Naive thymus-derived CD4-positive, alpha-beta T cell (primary cell): ENCODE data around the gene VIM. TPM values are rescaled to one million over a fixed set of nuclear protein-coding genes. Genes with fewer than 3 reads are reported as not detected.

Experiments used
- ATAC-seq: fragments of 150-1000 bp; cut with Tn5 transposase; 2 replicates; pipeline ENCODE4 v1.10.0; 2021; ENCODE audit warnings: mild to moderate bottlenecking, moderate library complexity
- CTCF ChIA-PET: fragments of 350-600 bp; sonication (Branson Sonifier 250); formaldehyde crosslinking; loops from one replicate; lab custom pipeline; 2021; ENCODE audit warnings: antibody characterized with exemption; lab: Charles Lee
- POLR2A ChIA-PET: fragments of 350-600 bp; sonication (Branson Sonifier 250); formaldehyde crosslinking; loops from one replicate; lab custom pipeline; 2021; ENCODE audit warnings: antibody characterized with exemption, inconsistent platforms; lab: Charles Lee
- DNase-seq, 9 donors: peaks; one replicate each; pipeline versions ENCODE4 v3.0.0 to v3.0.0-alpha.2; 2020 to 2022; ENCODE audit warnings: mixed read lengths in 1 of 9
- H3K27ac ChIP-seq: one replicate; pipeline ENCODE4 v1.7.0; 2013; ENCODE audit warnings: mild to moderate bottlenecking, low read depth, low read length, moderate library complexity
- H3K27me3 ChIP-seq, 2 donors: one replicate each; pipeline ENCODE4 v1.7.0; 2013; ENCODE audit warnings: low read length in 2 of 2, mild to moderate bottlenecking in 2 of 2, moderate library complexity in 2 of 2; ENCODE audit not compliant: control insufficient read depth in 2 of 2, insufficient read depth in 2 of 2
- H3K36me3 ChIP-seq, 3 experiments: 1 replicate in 2 of 3; 2 replicates in 1 of 3; pipeline ENCODE4 v1.7.0; 2013; ENCODE audit warnings: low read length in 3 of 3, mild to moderate bottlenecking in 3 of 3, moderate library complexity in 1 of 3; ENCODE audit not compliant: insufficient read depth in 3 of 3, control insufficient read depth in 2 of 3
- H3K4me1 ChIP-seq, 2 donors: one replicate each; pipeline ENCODE4 v1.7.0; 2013; ENCODE audit warnings: low read length in 2 of 2, mild to moderate bottlenecking in 2 of 2, moderate library complexity in 1 of 2; ENCODE audit not compliant: control insufficient read depth in 2 of 2, insufficient read depth in 2 of 2
- H3K4me3 ChIP-seq: 2 replicates; pipeline ENCODE4 v1.7.0; 2013; ENCODE audit warnings: mild to moderate bottlenecking, low read length
- H3K9me3 ChIP-seq, 3 experiments: 1 replicate in 2 of 3; 2 replicates in 1 of 3; pipeline ENCODE4 v1.7.0; 2013; ENCODE audit warnings: low read length in 3 of 3; ENCODE audit not compliant: control insufficient read depth in 2 of 3
- H3K27ac Mint-ChIP-seq, 9 donors: one replicate each; pipeline ENCODE4 v1.8.0; 2020 to 2022; ENCODE audit warnings: mixed read lengths in 9 of 9, mild to moderate bottlenecking in 8 of 9, moderate library complexity in 5 of 9, inconsistent platforms in 2 of 9
- H3K27me3 Mint-ChIP-seq, 5 donors: one replicate each; pipeline ENCODE4 v1.8.0; 2021 to 2022; ENCODE audit warnings: mixed read lengths in 5 of 5, mild to moderate bottlenecking in 1 of 5
- H3K36me3 Mint-ChIP-seq, 5 donors: one replicate each; pipeline ENCODE4 v1.8.0; 2020 to 2022; ENCODE audit warnings: mixed read lengths in 5 of 5, mild to moderate bottlenecking in 3 of 5, inconsistent platforms in 1 of 5
- H3K4me1 Mint-ChIP-seq, 7 donors: one replicate each; pipeline ENCODE4 v1.8.0; 2020 to 2022; ENCODE audit warnings: mixed read lengths in 7 of 7, mild to moderate bottlenecking in 3 of 7, inconsistent platforms in 1 of 7
- H3K4me3 Mint-ChIP-seq, 10 donors: one replicate each; pipeline ENCODE4 v1.8.0; 2020 to 2022; ENCODE audit warnings: mild to moderate bottlenecking in 10 of 10, mixed read lengths in 10 of 10, moderate library complexity in 6 of 10, inconsistent platforms in 2 of 10
- H3K9me3 Mint-ChIP-seq, 11 donors: one replicate each; pipeline ENCODE4 v1.8.0; 2020 to 2022; ENCODE audit warnings: mixed read lengths in 11 of 11, mild to moderate bottlenecking in 4 of 11, inconsistent platforms in 1 of 11, moderate library complexity in 1 of 11
- intact Hi-C, 2 donors: fragments of 100-400 bp; cut with micrococcal nuclease; formaldehyde crosslinking; loops; one replicate each; pipeline ENCODE4 v1.15.1; 2023
- polyA plus RNA-seq, 2 donors: library from polyadenylated mRNA; unstranded; fragments of 300-500 nt; fragmentation: Illumina TruSeq; gene quantifications; one replicate each; pipeline ENCODE4 v1.2.3, GENCODE V29; 2021
- total RNA-seq, 6 experiments: library from RNA in 5 of 6; stranded (reverse) in 5 of 6; gene quantifications; 1 replicate in 5 of 6; 2 replicates in 1 of 6; pipeline ENCODE4 v1.2.3 and lab custom pipeline; 2021 to 2026

The VIM gene
- total and polyA plus RNA-seq, 7 experiments from 2014 or later = 399 to 2,181 (median 546) TPM

DNA sequence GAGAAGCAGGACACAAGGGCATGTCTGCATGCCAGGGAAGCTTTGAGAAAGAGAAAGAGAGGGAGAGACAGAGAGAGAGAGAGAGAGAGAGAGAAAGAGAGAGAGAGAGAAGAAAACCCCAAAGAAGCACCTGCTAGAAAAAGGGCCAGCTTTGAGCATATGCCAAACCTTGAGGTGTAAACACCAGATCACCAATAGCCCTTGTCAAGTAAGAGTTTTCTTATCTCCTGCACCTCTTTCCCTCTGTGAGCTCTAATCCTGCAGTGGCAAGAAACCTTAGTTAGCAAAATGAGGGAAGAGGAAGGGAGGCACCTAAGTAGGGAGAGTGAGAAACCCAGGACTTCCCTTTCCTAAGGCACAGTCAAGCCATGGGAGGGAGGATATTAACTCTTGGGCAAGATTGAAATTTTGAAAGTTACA is 15.2 kb upstream of the VIM start:
- ATAC-seq (peak; percentile 22), DNase-seq (no peak)
- intact Hi-C loops = no loop called here
- no peak overlapping the region for H3K4me3 Mint-ChIP-seq
- Histone ChIP-seq H3K27ac (no peak overlapping the region), H3K4me1 (peaks cover 5 to 11% of the 10 kb centered on the region in 2 donors), H3K9me3 (no peaks in the 10 kb centered on the region), H3K27me3 (no peaks in the 10 kb centered on the region), H3K36me3 (no peaks in the 10 kb centered on the region), H3K4me3 (no peak overlapping the region)
- POLR2A ChIA-PET = interaction anchor here (4.4 kb wide), 1 partner anchor 16 kb away, joined by 31 read pairs; the partner anchor contains the start of gene VIM
- H3K9me3 Mint-ChIP-seq = no peaks in the 10 kb centered on the region
- H3K36me3 Mint-ChIP-seq = peaks cover 0 to 24% (median 0%) of the 10 kb centered on the region in 5 donors
- H3K27ac Mint-ChIP-seq = peak overlapping the region in 5 of 9 donors; percentile 11 to 64 (median 19)
- CTCF ChIA-PET = interaction anchor here (1.0 kb wide), 1 partner anchor 12 kb away, joined by 3 read pairs; no protein-coding TSS in a partner anchor
- H3K4me1 Mint-ChIP-seq = peaks cover 0 to 49% (median 6%) of the 10 kb centered on the region in 7 donors
- no peaks in the 10 kb centered on the region for H3K27me3 Mint-ChIP-seq

DNA sequence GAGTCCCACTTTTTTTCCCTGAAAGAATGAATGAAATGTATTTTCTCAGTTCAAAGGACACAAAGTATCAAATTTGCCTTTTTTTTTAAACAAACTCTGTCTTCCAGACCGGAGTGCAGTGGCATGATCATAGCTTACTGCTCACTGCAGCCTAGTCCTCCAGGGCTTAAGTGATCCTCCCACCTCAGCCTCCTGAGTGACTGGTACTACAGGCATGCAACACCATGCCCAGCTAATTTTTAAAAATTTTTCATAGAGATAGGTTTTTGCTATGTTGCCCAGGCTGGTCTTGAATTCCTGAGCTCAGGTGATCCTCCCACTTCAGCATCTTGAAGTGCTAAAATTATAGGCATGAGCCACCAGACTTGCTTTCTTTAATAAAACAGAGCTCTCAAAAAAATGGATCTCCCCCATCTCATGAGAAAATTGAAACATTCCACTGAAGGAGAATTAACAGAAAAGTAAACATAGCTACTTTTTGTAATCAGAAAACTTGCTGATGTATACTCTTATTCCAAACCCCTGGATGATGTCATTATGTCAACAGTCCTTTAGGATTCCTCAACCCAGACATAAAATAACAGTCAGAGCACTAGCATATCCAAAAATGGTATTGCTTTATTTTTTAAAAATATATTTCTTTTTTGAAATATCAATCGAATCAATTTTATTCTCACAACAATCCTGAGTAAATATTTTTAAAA is 14.2 kb upstream of the VIM start:
- H3K9me3 ChIP-seq = no peaks in the 10 kb centered on the region
- H3K9me3 Mint-ChIP-seq = no peaks in the 10 kb centered on the region
- ChIA-PET CTCF (no interaction called here), POLR2A (interaction anchor here (1.0 to 4.4 kb wide), 3 partner anchors 9 to 15 kb away, joined by 3 to 31 read pairs (median 3); partner anchors contain the start of gene VIM)
- peaks cover 5 to 11% of the 10 kb centered on the region in 2 donors for H3K4me1 ChIP-seq
- H3K27me3 ChIP-seq = no peaks in the 10 kb centered on the region
- intact Hi-C loops = loop anchor here in 1 of 2 donors (1.0 kb wide), 1 partner anchor 7 kb away; no protein-coding TSS in a partner anchor
- peaks cover 0 to 46% (median 5%) of the 10 kb centered on the region in 7 donors for H3K4me1 Mint-ChIP-seq
- peaks cover 0 to 27% (median under 1%) of the 10 kb centered on the region in 5 donors for H3K36me3 Mint-ChIP-seq
- ATAC-seq = no peak
- no peaks in the 10 kb centered on the region for H3K27me3 Mint-ChIP-seq
- no peak for DNase-seq
- H3K36me3 ChIP-seq = no peaks in the 10 kb centered on the region
- no peak overlapping the region for H3K27ac ChIP-seq
- H3K4me3 Mint-ChIP-seq = no peak overlapping the region
- H3K27ac Mint-ChIP-seq = no peak overlapping the region
- no peak overlapping the region for H3K4me3 ChIP-seq

DNA sequence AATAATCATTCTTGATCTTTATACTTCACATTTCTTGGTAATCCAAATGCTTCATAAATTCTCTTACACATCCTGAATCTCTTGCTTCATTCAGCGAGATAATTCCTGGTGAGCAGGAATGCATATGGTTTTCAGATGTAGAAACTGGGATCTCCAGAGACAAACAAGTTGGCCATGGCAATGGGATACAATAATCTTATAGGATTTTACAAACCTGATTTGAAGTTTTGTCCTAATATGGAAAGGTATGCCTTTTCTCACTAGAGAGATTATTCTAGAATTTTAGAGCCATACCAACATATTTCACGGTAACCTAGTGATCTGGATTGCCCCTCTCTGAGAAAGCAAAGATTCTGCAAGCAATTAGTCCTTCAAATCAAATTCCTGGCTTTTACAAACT is 13.5 kb upstream of the VIM start:
- Histone ChIP-seq H3K4me3 (no peak overlapping the region), H3K4me1 (peaks cover 5 to 11% of the 10 kb centered on the region in 2 donors), H3K27me3 (no peaks in the 10 kb centered on the region), H3K27ac (no peak overlapping the region), H3K9me3 (no peaks in the 10 kb centered on the region), H3K36me3 (no peaks in the 10 kb centered on the region)
- no peak overlapping the region for H3K4me3 Mint-ChIP-seq
- no peaks in the 10 kb centered on the region for H3K27me3 Mint-ChIP-seq
- H3K36me3 Mint-ChIP-seq = peaks cover 0 to 31% (median 3%) of the 10 kb centered on the region in 5 donors
- intact Hi-C loops = loop anchor here in 1 of 2 donors (1.0 kb wide), 1 partner anchor 8 kb away; no protein-coding TSS in a partner anchor
- peaks cover 0 to 41% (median 5%) of the 10 kb centered on the region in 7 donors for H3K4me1 Mint-ChIP-seq
- peak overlapping the region in 1 of 9 donors; percentile 45 for H3K27ac Mint-ChIP-seq
- no peaks in the 10 kb centered on the region for H3K9me3 Mint-ChIP-seq
- CTCF ChIA-PET = no interaction called here
- ATAC-seq (no peak), DNase-seq (no peak)
- POLR2A ChIA-PET = interaction anchor here (1.0 to 4.4 kb wide), 4 partner anchors 8 to 15 kb away, joined by 3 to 31 read pairs (median 6); partner anchors contain the start of gene VIM

DNA sequence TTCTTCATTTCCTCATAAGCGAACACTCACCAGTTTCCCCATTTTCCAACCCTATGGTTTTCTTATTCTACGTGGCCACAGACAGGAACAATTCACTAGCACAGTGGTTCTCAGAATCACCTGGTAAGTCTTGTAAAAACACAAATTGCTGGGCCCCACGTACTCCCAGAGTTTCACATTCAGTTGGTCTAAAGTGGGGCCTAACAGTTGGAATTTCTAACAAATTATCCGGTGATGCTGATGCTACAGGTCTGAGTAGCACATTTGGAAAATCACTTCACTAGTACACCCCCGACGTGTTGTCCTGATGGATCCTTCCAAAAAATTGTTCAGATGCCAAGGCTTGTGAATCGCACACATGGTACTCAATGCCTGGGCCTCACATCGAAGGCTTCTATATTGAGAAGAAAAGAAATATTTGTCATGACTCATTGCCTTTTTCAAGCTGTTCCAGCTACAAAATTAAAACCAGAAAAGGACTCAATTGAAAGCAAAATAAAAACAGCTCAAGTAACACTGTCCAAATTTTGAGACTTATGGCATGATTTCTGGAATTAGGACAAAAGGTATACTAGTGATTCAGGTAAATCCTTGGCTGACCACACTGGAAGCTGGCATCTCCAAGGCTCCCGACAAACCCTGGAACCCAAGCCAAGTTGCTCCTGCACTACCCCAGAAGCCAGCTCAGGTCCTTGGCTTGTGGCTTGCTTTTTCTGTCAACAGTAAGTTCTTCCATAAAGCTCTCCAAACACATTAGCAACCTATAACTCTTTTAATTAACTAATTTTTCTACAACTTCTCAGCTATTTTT is 12.9 kb upstream of the VIM start:
- no peak for ATAC-seq
- H3K4me1 Mint-ChIP-seq = peaks cover 0 to 42% (median 5%) of the 10 kb centered on the region in 7 donors
- peaks cover 5 to 11% of the 10 kb centered on the region in 2 donors for H3K4me1 ChIP-seq
- POLR2A ChIA-PET = interaction anchor here (1.1 to 1.3 kb wide), 3 partner anchors 9 to 15 kb away, joined by 3 to 8 read pairs (median 4); partner anchors contain the start of gene VIM
- intact Hi-C loops = loop anchor here in 1 of 2 donors (1.0 kb wide), 1 partner anchor 9 kb away; no protein-coding TSS in a partner anchor
- H3K36me3 Mint-ChIP-seq = peaks cover 0 to 32% (median 3%) of the 10 kb centered on the region in 5 donors
- H3K27ac Mint-ChIP-seq = peak overlapping the region in 1 of 9 donors; percentile 95
- no peak for DNase-seq
- CTCF ChIA-PET = interaction anchor here (1.0 kb wide), 1 partner anchor 9 kb away, joined by 4 read pairs; no protein-coding TSS in a partner anchor
- no peaks in the 10 kb centered on the region for H3K36me3 ChIP-seq
- H3K4me3 ChIP-seq = no peak overlapping the region
- no peak overlapping the region for H3K27ac ChIP-seq
- no peaks in the 10 kb centered on the region for H3K27me3 ChIP-seq
- H3K9me3 Mint-ChIP-seq = no peaks in the 10 kb centered on the region
- H3K4me3 Mint-ChIP-seq = no peak overlapping the region
- H3K27me3 Mint-ChIP-seq = no peaks in the 10 kb centered on the region
- H3K9me3 ChIP-seq = no peaks in the 10 kb centered on the region

DNA sequence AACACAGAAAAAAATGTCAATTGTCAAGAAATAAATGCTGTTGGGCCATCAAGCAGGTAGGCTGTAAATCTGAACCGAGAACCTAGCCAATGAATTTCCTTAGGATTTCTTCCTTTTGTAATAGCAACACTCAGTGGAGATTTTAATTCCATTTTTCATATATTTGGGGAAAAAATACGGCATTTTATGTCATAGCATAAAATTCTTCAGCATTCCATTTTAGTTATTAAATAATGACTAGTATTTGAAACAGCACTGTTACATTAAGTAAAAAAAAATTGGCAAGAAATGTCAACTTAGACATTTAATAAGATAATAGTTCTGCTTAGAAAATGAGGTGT is 12.3 kb upstream of the VIM start:
- Mint-ChIP-seq H3K27me3 (no peaks in the 10 kb centered on the region), H3K9me3 (no peaks in the 10 kb centered on the region), H3K4me1 (peaks cover 0 to 43% (median 5%) of the 10 kb centered on the region in 7 donors), H3K27ac (peak overlapping the region in 3 of 9 donors; percentile 50 to 95 (median 78)), H3K36me3 (peaks cover 0 to 33% (median 3%) of the 10 kb centered on the region in 5 donors), H3K4me3 (peak overlapping the region in 1 of 10 donors; percentile 19)
- Histone ChIP-seq H3K4me3 (no peak overlapping the region), H3K27ac (no peak overlapping the region), H3K4me1 (peaks cover 5 to 11% of the 10 kb centered on the region in 2 donors), H3K9me3 (no peaks in the 10 kb centered on the region), H3K27me3 (no peaks in the 10 kb centered on the region), H3K36me3 (no peaks in the 10 kb centered on the region)
- intact Hi-C loops = loop anchor here (1.0 kb wide), 6 partner anchors 9 to 213 kb away; partner anchors contain the start of genes TRDMT1 (in 1 of the 2) and VIM (in 1 of the 2)
- DNase-seq = no peak
- POLR2A ChIA-PET = interaction anchor here (1.1 to 1.3 kb wide), 3 partner anchors 10 to 14 kb away, joined by 3 to 8 read pairs (median 4); partner anchors contain the start of gene VIM
- CTCF ChIA-PET = interaction anchor here (1.0 kb wide), 1 partner anchor 10 kb away, joined by 4 read pairs; no protein-coding TSS in a partner anchor
- ATAC-seq = no peak
